SH-SY5Y (cell line): Measurements from ENCODE around the gene HTRA2.

Experiments
- GATA2 ChIP-seq: IDR thresholded peaks from 2 replicates; pipeline ENCODE4 v1.6.1; 2011; ENCODE audit warnings: mild to moderate bottlenecking, low read depth, low read length
- GATA3 ChIP-seq: IDR thresholded peaks from 2 replicates; pipeline ENCODE4 v1.6.1; 2011; ENCODE audit warnings: low read depth, mild to moderate bottlenecking, low read length, moderate library complexity

DNA sequence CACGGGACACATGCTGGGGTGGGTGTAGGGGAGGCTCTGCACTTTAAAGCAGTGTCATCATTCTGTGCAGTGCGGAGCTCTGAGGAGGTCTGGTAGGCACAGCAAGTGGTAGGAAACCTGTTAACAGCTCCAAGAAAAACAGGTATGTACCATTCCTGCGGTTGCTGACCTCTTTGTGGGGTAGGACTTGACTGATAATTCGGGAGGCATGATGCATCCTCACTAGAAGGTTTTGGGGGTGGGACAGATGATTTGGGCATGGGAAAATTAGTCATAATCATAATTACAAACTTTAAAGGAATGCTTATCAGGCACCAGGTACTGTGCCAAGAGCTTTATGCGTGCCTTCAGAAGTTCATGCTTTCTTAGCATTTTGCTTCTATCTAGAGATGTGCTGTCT is 34.5 kb downstream of the HTRA2 start:
- no peak for TF ChIP-seq GATA2
- TF ChIP-seq GATA3: no peak
